Sigmoid colon (tissue), 4 donors: ENCODE measurements around the gene FTO.

Experiments used
- EP300 ChIP-seq, 4 donors: sonication (generic); formaldehyde crosslinking; IDR thresholded peaks; one replicate each; pipeline ENCODE4 v1.6.1; 2017; ENCODE audit warnings: antibody characterized with exemption in 4 of 4
- POLR2A ChIP-seq, 2 donors: fragments of 450-650 bp; IDR thresholded peaks; one replicate each; pipeline ENCODE4 v1.6.1; 2016; ENCODE audit warnings: antibody characterized with exemption in 2 of 2, mild to moderate bottlenecking in 2 of 2, moderate library complexity in 2 of 2
- POLR2AphosphoS5 ChIP-seq, 4 donors: sonication (generic); formaldehyde crosslinking; IDR thresholded peaks; one replicate each; pipeline ENCODE4 v1.6.1; 2017; ENCODE audit warnings: antibody characterized with exemption in 4 of 4
- TF ChIP-seq, protein P1 (sequence below), 4 experiments: fragments of 450-650 bp in 3 of 4; fragments of 200-600 bp in 1 of 4; IDR thresholded peaks; one replicate each; pipeline ENCODE4 v1.5.1; 2016 to 2019; ENCODE audit warnings: antibody characterized with exemption in 4 of 4, mild to moderate bottlenecking in 3 of 4, moderate library complexity in 2 of 4

DNA sequence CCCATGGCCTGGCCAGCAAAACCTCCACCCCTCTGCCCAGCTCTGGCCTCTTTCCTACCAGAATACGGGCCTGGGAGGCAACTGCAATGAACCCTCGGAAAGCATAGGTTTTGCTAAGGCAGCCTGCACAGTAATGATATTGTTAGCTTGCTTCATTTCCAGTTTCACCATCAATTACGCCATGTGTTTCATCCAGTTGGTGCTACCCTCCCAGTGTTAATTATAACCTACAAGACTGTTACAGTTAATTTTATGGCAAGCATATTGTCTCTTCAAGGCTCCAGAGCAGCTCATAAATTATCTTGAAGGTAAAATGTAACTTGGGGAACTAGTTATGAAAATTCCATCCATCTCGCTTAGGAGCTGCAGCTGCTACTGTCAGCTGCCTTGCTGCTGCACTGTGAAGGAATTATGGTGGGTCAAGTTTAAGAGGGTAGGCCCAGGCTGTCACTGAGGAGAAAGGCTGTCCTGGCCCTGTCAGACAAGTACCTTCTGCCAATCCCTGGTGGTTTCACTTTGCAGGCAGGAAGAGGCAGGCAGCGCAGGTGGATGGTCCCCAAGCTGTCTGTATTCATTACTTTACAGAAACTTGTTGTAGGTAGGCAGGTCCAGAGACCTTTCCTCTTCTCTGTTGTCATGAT is 242.9 kb downstream of the FTO start:
- TF ChIP-seq, protein P1, sequence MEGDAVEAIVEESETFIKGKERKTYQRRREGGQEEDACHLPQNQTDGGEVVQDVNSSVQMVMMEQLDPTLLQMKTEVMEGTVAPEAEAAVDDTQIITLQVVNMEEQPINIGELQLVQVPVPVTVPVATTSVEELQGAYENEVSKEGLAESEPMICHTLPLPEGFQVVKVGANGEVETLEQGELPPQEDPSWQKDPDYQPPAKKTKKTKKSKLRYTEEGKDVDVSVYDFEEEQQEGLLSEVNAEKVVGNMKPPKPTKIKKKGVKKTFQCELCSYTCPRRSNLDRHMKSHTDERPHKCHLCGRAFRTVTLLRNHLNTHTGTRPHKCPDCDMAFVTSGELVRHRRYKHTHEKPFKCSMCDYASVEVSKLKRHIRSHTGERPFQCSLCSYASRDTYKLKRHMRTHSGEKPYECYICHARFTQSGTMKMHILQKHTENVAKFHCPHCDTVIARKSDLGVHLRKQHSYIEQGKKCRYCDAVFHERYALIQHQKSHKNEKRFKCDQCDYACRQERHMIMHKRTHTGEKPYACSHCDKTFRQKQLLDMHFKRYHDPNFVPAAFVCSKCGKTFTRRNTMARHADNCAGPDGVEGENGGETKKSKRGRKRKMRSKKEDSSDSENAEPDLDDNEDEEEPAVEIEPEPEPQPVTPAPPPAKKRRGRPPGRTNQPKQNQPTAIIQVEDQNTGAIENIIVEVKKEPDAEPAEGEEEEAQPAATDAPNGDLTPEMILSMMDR (IDR thresholded peaks at IDR 0.05), result no peak
- TF ChIP-seq POLR2A (IDR thresholded peaks at IDR 0.05) (no peak), EP300 (IDR thresholded peaks at IDR 0.05) (no peak), POLR2AphosphoS5 (IDR thresholded peaks at IDR 0.05) (no peak)
